Endometrial microvascular endothelial cells (primary cell): Measurements from ENCODE around the gene CMPK1. TPM values are rescaled to one million over a fixed set of nuclear protein-coding genes. Genes with fewer than 3 reads are reported as not detected.
"Not testable (repeated sequence)": the region's sequence is repeated elsewhere in the genome, so short reads cannot be mapped to it uniquely, and the experiment has no call there.

ENCODE experiments used
- in situ Hi-C: cut with HindIII; loops from 2 replicates; pipeline ENCODE4 v1.10.0; 2017; ENCODE audit warnings: low sequenced_read_pairs, low pct_unique_long_range_greater_than_20kb; ENCODE audit errors: inconsistent ontology term
- total RNA-seq: library from RNA; depleted of rRNA; stranded (reverse); fragments of >200 nt; gene quantifications from one replicate; pipeline ENCODE4 v1.2.3, GENCODE V29; 2015; ENCODE audit errors: inconsistent ontology term

The CMPK1 gene
- total RNA-seq, 1 donor from 2014 or later = 79.6 TPM

- in situ Hi-C loops = no loop called here
Measured at GRCh38 chr1:47334765-47335435, 1.3 kb downstream of the CMPK1 start.

GRCh38 chr1:47337350-47337749 lies 3.8 kb downstream of the CMPK1 start:
- in situ Hi-C loops = no loop called here

GRCh38 chr1:47338249-47339077 lies 4.9 kb downstream of the CMPK1 start:
- in situ Hi-C loops = no loop called here

- in situ Hi-C loops = no loop called here
Measured at GRCh38 chr1:47340227-47340626, 6.6 kb downstream of the CMPK1 start.

- in situ Hi-C loops = not testable (repeated sequence)
Measured at GRCh38 chr1:47346979-47347378, 13.4 kb downstream of the CMPK1 start.

- in situ Hi-C loops = no loop called here
Measured at GRCh38 chr1:47347735-47348134, 14.1 kb downstream of the CMPK1 start.

GRCh38 chr1:47348246-47348645 lies 14.7 kb downstream of the CMPK1 start:
- in situ Hi-C loops = no loop called here

GRCh38 chr1:47351305-47351704 lies 17.7 kb downstream of the CMPK1 start:
- in situ Hi-C loops = no loop called here

- in situ Hi-C loops = no loop called here
Measured at GRCh38 chr1:47361380-47361779, 27.8 kb downstream of the CMPK1 start.

- in situ Hi-C loops = no loop called here
Measured at GRCh38 chr1:47362828-47363227, 29.2 kb downstream of the CMPK1 start.

GRCh38 chr1:47367651-47368050 lies 34.1 kb downstream of the CMPK1 start:
- in situ Hi-C loops = no loop called here

- in situ Hi-C loops = no loop called here
Measured at GRCh38 chr1:47371016-47371517, 37.5 kb downstream of the CMPK1 start.

- in situ Hi-C loops = no loop called here
Measured at GRCh38 chr1:47374501-47374900, 40.9 kb downstream of the CMPK1 start.

GRCh38 chr1:47378147-47378546 lies 44.6 kb downstream of the CMPK1 start:
- in situ Hi-C loops = no loop called here

GRCh38 chr1:47380699-47381098 lies 47.1 kb downstream of the CMPK1 start:
- in situ Hi-C loops = no loop called here

GRCh38 chr1:47382399-47382983 lies 48.9 kb downstream of the CMPK1 start:
- in situ Hi-C loops = no loop called here

GRCh38 chr1:47384083-47384482 lies 50.5 kb downstream of the CMPK1 start:
- in situ Hi-C loops = no loop called here

- in situ Hi-C loops = no loop called here
Measured at GRCh38 chr1:47385020-47385419, 51.4 kb downstream of the CMPK1 start.

GRCh38 chr1:47386268-47386667 lies 52.7 kb downstream of the CMPK1 start:
- in situ Hi-C loops = no loop called here
